HepG2 (cell line): ENCODE data around the gene MAP3K3. TPM values are rescaled to one million over a fixed set of nuclear protein-coding genes. Genes with fewer than 3 reads are reported as not detected.
A peak's percentile ranks its signal among the peaks of the same experiment; 100 is the strongest.

Source experiments
- DNMT1 ChIP-seq: sonication (generic); formaldehyde crosslinking; IDR thresholded peaks from 2 replicates; pipeline ENCODE4 v1.5.1; 2020; ENCODE audit warnings: mild to moderate bottlenecking, missing genetic modification reagents
- GABPA ChIP-seq, 2 experiments: IDR thresholded peaks; 2 replicates each; pipeline ENCODE4 v1.6.1; 2011 to 2016; ENCODE audit warnings: low read depth in 2 of 2, low read length in 1 of 2, missing biosample characterization in 1 of 2, missing genetic modification characterization in 1 of 2
- HNF4G ChIP-seq, 2 experiments: sonication (generic) in 1 of 2; formaldehyde crosslinking in 1 of 2; IDR thresholded peaks; 2 replicates each; pipeline versions ENCODE4 v1.4.0 to v1.6.1; 2011 to 2020; ENCODE audit warnings: borderline replicate concordance in 2 of 2, low read depth in 2 of 2, mild to moderate bottlenecking in 2 of 2, low read length in 1 of 2, missing genetic modification reagents in 1 of 2, moderate library complexity in 1 of 2
- MATR3 ChIP-seq: sonication (generic); formaldehyde crosslinking; IDR thresholded peaks from 2 replicates; pipeline ENCODE4 v1.4.0; 2020; ENCODE audit warnings: missing genetic modification reagents
- MBD4 ChIP-seq: IDR thresholded peaks from 2 replicates; pipeline ENCODE4 v1.6.1; 2012; ENCODE audit warnings: low read length, inconsistent platforms, borderline replicate concordance
- MED8 ChIP-seq: sonication (generic); formaldehyde crosslinking; IDR thresholded peaks from 2 replicates; pipeline ENCODE4 v1.8.1; 2023; ENCODE audit warnings: mild to moderate bottlenecking, missing genetic modification reagents; ENCODE audit not compliant: insufficient replicate concordance
- MTF1 ChIP-seq: sonication (generic); formaldehyde crosslinking; IDR thresholded peaks from 2 replicates; pipeline ENCODE4 v1.5.0; 2020; ENCODE audit warnings: missing genetic modification reagents
- NFYB ChIP-seq: sonication (generic); formaldehyde crosslinking; IDR thresholded peaks from 2 replicates; pipeline ENCODE4 v1.4.0; 2020; ENCODE audit warnings: missing genetic modification reagents
- NR2C2 ChIP-seq: sonication (generic); formaldehyde crosslinking; IDR thresholded peaks from 2 replicates; pipeline ENCODE4 v1.4.0; 2020; ENCODE audit warnings: missing genetic modification reagents, mild to moderate bottlenecking, moderate library complexity, borderline replicate concordance
- NR2F1 ChIP-seq, 2 experiments: fragments of 450-650 bp in 1 of 2; formaldehyde crosslinking in 1 of 2; IDR thresholded peaks; 2 replicates each; pipeline versions ENCODE4 v1.5.0 to v1.6.1; 2016 to 2020; ENCODE audit warnings: mild to moderate bottlenecking in 1 of 2, missing compliant biosample characterization in 1 of 2, missing genetic modification reagents in 1 of 2, moderate library complexity in 1 of 2
- NR2F6 ChIP-seq, 2 experiments: IDR thresholded peaks; 2 replicates each; pipeline ENCODE4 v1.6.1; 2016; ENCODE audit warnings: antibody characterized with exemption in 1 of 2, mild to moderate bottlenecking in 1 of 2
- RBAK ChIP-seq: sonication (generic); formaldehyde crosslinking; IDR thresholded peaks from 2 replicates; pipeline ENCODE4 v1.5.1; 2020; ENCODE audit warnings: mild to moderate bottlenecking, missing genetic modification reagents
- SKI ChIP-seq: fragments of 450-650 bp; IDR thresholded peaks from one replicate; pipeline ENCODE4 v1.6.1; 2018; ENCODE audit warnings: mild to moderate bottlenecking; ENCODE audit not compliant: partially characterized antibody
- ZNF382 ChIP-seq: sonication (generic); formaldehyde crosslinking; IDR thresholded peaks from 2 replicates; pipeline ENCODE4 v1.5.0; 2020; ENCODE audit warnings: missing genetic modification reagents, mild to moderate bottlenecking, borderline replicate concordance
- ZNF510 ChIP-seq: sonication (generic); formaldehyde crosslinking; IDR thresholded peaks from 2 replicates; pipeline ENCODE4 v1.4.0; 2020; ENCODE audit warnings: low read depth, mild to moderate bottlenecking, missing genetic modification reagents
- ZNF749 ChIP-seq: sonication (generic); formaldehyde crosslinking; IDR thresholded peaks from 2 replicates; pipeline ENCODE4 v1.8.0; 2022; ENCODE audit warnings: mild to moderate bottlenecking, missing genetic modification reagents, moderate library complexity, borderline replicate concordance
- polyA plus RNA-seq, 8 experiments: library from polyadenylated mRNA; depleted of rRNA in 3 of 8; stranded (reverse) in 7 of 8; unstranded in 1 of 8; fragments of >200 nt; fragmentation: Illumina TruSeq in 4 of 8; extraction: Trizol in 4 of 8; gene quantifications; 2 replicates each; pipeline versions ENCODE4 v1.2.1 to v1.2.3, GENCODE V29; 2011 to 2016; ENCODE audit warnings: low read depth in 4 of 8, missing spikeins in 1 of 8, mixed read lengths in 1 of 8; ENCODE audit not compliant: insufficient read depth in 1 of 8
- total RNA-seq, 5 experiments: library from RNA; depleted of rRNA; stranded (reverse); fragments of >200 nt; fragmentation: Illumina TruSeq; extraction: Trizol; gene quantifications; 2 replicates each; pipeline ENCODE4 v1.2.3, GENCODE V29; 2016; ENCODE audit warnings: low read depth in 1 of 5
- TF ChIP-seq, protein P1 (sequence below): sonication (generic); IDR thresholded peaks from 2 replicates; pipeline ENCODE4 v1.6.1; 2016; ENCODE audit warnings: low read depth, borderline replicate concordance
- TF ChIP-seq, protein P2 (sequence below): sonication (generic); formaldehyde crosslinking; IDR thresholded peaks from 2 replicates; pipeline ENCODE4 v1.4.0; 2020; ENCODE audit warnings: missing genetic modification reagents
- TF ChIP-seq, protein P3 (sequence below): sonication (generic); formaldehyde crosslinking; IDR thresholded peaks from 2 replicates; pipeline ENCODE4 v1.4.0; 2020; ENCODE audit warnings: mild to moderate bottlenecking, missing genetic modification reagents
- TF ChIP-seq, protein P4 (sequence below): sonication (generic); formaldehyde crosslinking; IDR thresholded peaks from 2 replicates; pipeline ENCODE4 v1.8.0; 2022; ENCODE audit warnings: mild to moderate bottlenecking, missing genetic modification reagents; ENCODE audit not compliant: insufficient replicate concordance
- TF ChIP-seq, protein P5 (sequence below): sonication (generic); formaldehyde crosslinking; IDR thresholded peaks from 2 replicates; pipeline ENCODE4 v1.4.0; 2020; ENCODE audit warnings: missing genetic modification reagents

The MAP3K3 gene
- total and polyA plus RNA-seq, 2 of the 13 experiments (the other 11 are each of a cell fraction or from before 2014, with no cell fraction given) = 17.7 to 21.8 TPM

DNA sequence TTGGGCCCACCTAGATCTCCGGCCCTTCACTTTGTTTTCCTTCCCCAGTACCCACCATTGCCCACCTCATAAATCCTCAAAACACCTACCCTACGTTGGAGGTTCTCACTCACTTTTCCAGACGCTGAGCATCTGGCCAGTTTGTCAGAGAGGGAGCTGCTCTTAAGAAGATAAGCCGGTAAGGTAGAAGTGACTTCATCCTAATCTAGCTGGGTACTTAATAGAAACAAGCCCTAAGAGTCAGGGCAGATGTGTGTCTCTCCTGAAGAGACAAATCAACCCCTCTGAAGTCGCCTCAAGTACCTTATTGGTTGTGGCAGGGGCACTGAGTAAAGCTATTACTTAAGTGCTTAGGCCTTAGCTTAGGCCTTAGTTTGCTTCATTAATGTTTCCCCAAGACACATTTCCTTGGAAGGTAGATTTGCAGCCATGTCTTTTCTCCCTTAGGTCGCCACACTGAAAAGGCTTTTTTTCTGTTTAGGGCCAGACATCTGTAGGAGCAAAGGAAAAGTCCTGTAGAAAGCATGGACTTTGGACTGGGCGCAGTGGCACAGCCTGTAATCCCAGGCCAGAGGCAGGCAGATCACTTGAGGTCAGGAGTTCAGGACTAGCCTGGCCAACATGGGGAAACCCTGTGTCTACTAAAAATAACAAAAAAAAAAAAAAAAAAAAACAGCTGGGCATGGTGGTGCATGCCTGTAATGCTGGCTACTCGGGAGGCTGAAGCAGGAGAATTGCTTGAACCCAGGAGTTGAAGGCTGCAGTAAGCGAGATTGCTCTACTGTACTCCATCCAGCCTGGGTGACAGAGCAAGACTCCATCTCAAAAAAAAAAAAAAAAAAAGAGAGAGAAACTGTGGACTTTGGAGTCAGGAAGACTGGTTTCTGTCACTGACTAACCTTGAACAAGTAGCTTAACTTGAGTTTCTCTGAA is 20.5 kb upstream of the MAP3K3 start (continued):
- peak; percentile 80; the same call in 1 of the 2 replicates for TF ChIP-seq HNF4G (IDR thresholded peaks at IDR 0.05; ENCODE audit: borderline replicate concordance, low read depth, low read length)
- TF ChIP-seq HNF4G (CRISPR knock-in tag; IDR thresholded peaks at IDR 0.05; ENCODE audit: borderline replicate concordance, low read depth) = 0 out of 2 replicates have a peak, but pooled peaks have one; percentile 40
- no peak for TF ChIP-seq ZNF510
- TF ChIP-seq, protein P1, sequence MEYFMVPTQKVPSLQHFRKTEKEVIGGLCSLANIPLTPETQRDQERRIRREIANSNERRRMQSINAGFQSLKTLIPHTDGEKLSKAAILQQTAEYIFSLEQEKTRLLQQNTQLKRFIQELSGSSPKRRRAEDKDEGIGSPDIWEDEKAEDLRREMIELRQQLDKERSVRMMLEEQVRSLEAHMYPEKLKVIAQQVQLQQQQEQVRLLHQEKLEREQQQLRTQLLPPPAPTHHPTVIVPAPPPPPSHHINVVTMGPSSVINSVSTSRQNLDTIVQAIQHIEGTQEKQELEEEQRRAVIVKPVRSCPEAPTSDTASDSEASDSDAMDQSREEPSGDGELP = peak; percentile 36; the same call in 1 of the 2 replicates
- TF ChIP-seq ZNF749 (CRISPR knock-in tag) = no peak
- no peak for TF ChIP-seq GABPA (IDR thresholded peaks at IDR 0.05; ENCODE audit: low read depth, low read length)
- TF ChIP-seq GABPA (CRISPR knock-in tag; IDR thresholded peaks at IDR 0.05; ENCODE audit: low read depth) = peak; percentile 55
- TF ChIP-seq, protein P2, sequence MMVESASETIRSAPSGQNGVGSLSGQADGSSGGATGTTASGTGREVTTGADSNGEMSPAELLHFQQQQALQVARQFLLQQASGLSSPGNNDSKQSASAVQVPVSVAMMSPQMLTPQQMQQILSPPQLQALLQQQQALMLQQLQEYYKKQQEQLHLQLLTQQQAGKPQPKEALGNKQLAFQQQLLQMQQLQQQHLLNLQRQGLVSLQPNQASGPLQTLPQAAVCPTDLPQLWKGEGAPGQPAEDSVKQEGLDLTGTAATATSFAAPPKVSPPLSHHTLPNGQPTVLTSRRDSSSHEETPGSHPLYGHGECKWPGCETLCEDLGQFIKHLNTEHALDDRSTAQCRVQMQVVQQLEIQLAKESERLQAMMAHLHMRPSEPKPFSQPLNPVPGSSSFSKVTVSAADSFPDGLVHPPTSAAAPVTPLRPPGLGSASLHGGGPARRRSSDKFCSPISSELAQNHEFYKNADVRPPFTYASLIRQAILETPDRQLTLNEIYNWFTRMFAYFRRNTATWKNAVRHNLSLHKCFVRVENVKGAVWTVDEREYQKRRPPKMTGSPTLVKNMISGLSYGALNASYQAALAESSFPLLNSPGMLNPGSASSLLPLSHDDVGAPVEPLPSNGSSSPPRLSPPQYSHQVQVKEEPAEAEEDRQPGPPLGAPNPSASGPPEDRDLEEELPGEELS (CRISPR knock-in tag) = no peak
- TF ChIP-seq, protein P3, sequence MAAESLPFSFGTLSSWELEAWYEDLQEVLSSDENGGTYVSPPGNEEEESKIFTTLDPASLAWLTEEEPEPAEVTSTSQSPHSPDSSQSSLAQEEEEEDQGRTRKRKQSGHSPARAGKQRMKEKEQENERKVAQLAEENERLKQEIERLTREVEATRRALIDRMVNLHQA = no peak
- peak; percentile 57; the same call in 1 of the 2 replicates for TF ChIP-seq NR2F6 (IDR thresholded peaks at IDR 0.05)
- peak; percentile 46; the same call in 1 of the 2 replicates for TF ChIP-seq NR2F6 (CRISPR knock-in tag; IDR thresholded peaks at IDR 0.05)
- TF ChIP-seq, protein P4, sequence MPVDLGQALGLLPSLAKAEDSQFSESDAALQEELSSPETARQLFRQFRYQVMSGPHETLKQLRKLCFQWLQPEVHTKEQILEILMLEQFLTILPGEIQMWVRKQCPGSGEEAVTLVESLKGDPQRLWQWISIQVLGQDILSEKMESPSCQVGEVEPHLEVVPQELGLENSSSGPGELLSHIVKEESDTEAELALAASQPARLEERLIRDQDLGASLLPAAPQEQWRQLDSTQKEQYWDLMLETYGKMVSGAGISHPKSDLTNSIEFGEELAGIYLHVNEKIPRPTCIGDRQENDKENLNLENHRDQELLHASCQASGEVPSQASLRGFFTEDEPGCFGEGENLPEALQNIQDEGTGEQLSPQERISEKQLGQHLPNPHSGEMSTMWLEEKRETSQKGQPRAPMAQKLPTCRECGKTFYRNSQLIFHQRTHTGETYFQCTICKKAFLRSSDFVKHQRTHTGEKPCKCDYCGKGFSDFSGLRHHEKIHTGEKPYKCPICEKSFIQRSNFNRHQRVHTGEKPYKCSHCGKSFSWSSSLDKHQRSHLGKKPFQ (CRISPR knock-in tag) = no peak
- TF ChIP-seq MATR3 = no peak
- TF ChIP-seq RBAK (CRISPR knock-in tag) = no peak
- TF ChIP-seq, protein P5, sequence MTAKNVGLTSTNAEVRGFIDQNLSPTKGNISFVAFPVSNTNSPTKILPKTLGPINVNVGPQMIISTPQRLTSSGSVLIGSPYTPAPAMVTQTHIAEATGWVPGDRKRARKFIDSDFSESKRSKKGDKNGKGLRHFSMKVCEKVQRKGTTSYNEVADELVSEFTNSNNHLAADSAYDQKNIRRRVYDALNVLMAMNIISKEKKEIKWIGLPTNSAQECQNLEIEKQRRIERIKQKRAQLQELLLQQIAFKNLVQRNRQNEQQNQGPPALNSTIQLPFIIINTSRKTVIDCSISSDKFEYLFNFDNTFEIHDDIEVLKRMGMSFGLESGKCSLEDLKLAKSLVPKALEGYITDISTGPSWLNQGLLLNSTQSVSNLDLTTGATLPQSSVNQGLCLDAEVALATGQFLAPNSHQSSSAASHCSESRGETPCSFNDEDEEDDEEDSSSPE (CRISPR knock-in tag) = no peak
- TF ChIP-seq NR2C2 = no peak
- peak in 1 of 2 experiments; percentile 37; a peak in 1 of 4 replicates for TF ChIP-seq NR2F1 (CRISPR knock-in tag; IDR thresholded peaks at IDR 0.05)
- TF ChIP-seq SKI = no peak
- no peak for TF ChIP-seq MED8 (CRISPR knock-in tag)
- TF ChIP-seq MTF1 (CRISPR knock-in tag) = no peak
- no peak for TF ChIP-seq DNMT1
- no peak for TF ChIP-seq NFYB (CRISPR knock-in tag)
- TF ChIP-seq ZNF382 (CRISPR knock-in tag) = no peak
- TF ChIP-seq MBD4 = no peak
